B cell (primary cell): Measurements from ENCODE around the gene RNF114.

ENCODE experiments used
- EZH2 ChIP-seq: IDR thresholded peaks from 2 replicates; pipeline ENCODE4 v1.6.1; 2012; ENCODE audit warnings: borderline replicate concordance, low read depth, mild to moderate bottlenecking, moderate library complexity, low read length; ENCODE audit not compliant: insufficient read depth, poor library complexity, severe bottlenecking
- TF ChIP-seq, protein P1 (sequence below): fragments of 200-600 bp; IDR thresholded peaks from one replicate; pipeline ENCODE4 v1.8.0; 2022; ENCODE audit warnings: antibody characterized with exemption, mild to moderate bottlenecking

DNA sequence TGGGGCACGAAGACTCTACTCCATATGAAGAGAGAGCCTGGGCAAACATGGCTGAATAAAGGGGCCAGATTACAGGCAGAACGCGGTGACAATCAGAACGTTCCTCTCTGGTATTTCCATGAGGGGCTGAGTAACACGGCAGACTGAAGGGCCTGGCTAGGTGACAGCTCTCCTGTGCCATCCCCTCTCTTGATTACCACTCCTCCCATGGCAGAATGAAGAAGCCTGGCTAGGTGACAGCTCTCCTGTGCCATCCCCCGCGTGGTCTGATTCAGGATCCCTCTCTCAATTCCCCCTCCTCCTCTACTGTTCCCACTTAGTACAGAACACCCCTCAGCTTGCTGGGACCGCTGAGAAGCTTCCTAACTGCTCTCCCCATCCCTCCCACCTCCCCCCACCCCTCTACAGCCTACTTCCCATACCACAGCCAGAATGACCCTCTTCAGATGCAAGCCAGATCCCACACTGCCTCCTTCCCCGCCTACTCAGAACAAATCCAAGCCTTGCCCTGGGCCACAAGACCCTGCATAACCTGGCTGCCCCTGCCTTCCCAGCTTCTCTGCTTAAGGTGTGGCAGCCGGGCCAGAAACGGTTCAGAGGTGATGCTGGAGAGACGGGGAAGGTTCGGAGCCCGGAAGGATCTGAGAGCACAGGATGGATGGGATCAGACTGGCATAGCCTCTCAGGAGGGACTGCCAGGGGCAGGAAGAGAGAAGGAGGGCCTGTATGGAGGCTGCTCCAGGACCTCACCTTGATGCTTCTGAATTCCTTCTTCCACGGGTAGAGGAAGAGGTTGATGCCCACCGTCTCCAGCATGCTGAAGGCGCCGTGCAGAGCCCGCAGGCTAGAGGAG, 28.6 kb upstream of the RNF114 start:
- TF ChIP-seq EZH2: no peak
- TF ChIP-seq, protein P1, sequence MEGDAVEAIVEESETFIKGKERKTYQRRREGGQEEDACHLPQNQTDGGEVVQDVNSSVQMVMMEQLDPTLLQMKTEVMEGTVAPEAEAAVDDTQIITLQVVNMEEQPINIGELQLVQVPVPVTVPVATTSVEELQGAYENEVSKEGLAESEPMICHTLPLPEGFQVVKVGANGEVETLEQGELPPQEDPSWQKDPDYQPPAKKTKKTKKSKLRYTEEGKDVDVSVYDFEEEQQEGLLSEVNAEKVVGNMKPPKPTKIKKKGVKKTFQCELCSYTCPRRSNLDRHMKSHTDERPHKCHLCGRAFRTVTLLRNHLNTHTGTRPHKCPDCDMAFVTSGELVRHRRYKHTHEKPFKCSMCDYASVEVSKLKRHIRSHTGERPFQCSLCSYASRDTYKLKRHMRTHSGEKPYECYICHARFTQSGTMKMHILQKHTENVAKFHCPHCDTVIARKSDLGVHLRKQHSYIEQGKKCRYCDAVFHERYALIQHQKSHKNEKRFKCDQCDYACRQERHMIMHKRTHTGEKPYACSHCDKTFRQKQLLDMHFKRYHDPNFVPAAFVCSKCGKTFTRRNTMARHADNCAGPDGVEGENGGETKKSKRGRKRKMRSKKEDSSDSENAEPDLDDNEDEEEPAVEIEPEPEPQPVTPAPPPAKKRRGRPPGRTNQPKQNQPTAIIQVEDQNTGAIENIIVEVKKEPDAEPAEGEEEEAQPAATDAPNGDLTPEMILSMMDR: no peak
